ENCODE measurements around the gene HNRNPC.

- no peak for TF ChIP-seq POLR2AphosphoS5 (IDR thresholded peaks at IDR 0.05)
- no peak for TF ChIP-seq POLR2A (IDR thresholded peaks at IDR 0.05)
Observed at GRCh38 chr14:21241218-21241819, 27.9 kb downstream of the HNRNPC start.

All from gastroesophageal sphincter (tissue), 2 donors.